Spinal cord (tissue), 10 donors: Measurements from ENCODE around the gene SPATA6L. TPM values are rescaled to one million over a fixed set of nuclear protein-coding genes. Genes with fewer than 3 reads are reported as not detected.
A peak's percentile ranks its signal among the peaks of the same experiment; 100 is the strongest.

Experiments
- DNase-seq, 6 donors: peaks; one replicate each; pipeline versions ENCODE4 v3.0.0 to v3.0.0-alpha.2; 2013 to 2015; ENCODE audit warnings: low spot score in 6 of 6, low read depth in 4 of 6
- H3K27ac ChIP-seq: one replicate; pipeline ENCODE4 v1.5.1; 2013; ENCODE audit warnings: low read depth, low read length, control low read depth
- H3K27me3 ChIP-seq: one replicate; pipeline ENCODE4 v1.6.1; 2013; ENCODE audit warnings: low read length; ENCODE audit not compliant: control insufficient read depth, insufficient read depth
- H3K36me3 ChIP-seq: one replicate; pipeline ENCODE4 v1.6.1; 2013; ENCODE audit warnings: low read length; ENCODE audit not compliant: control insufficient read depth, insufficient read depth
- H3K4me1 ChIP-seq: one replicate; pipeline ENCODE4 v1.6.1; 2013; ENCODE audit warnings: low read length; ENCODE audit not compliant: control insufficient read depth, insufficient read depth
- H3K4me3 ChIP-seq: one replicate; pipeline ENCODE4 v1.5.1; 2013; ENCODE audit warnings: low read depth, low read length, control low read depth
- H3K9me3 ChIP-seq: one replicate; pipeline ENCODE4 v1.6.1; 2013; ENCODE audit warnings: low read length; ENCODE audit not compliant: control insufficient read depth, insufficient read depth
- WGBS: methylation state at CpG from one replicate; pipeline ENCODE4 v1.1.5; 2013; ENCODE audit warnings: missing lambda C conversion rate; ENCODE audit not compliant: insufficient coverage; 5-methylcytosine and 5-hydroxymethylcytosine counted together
- polyA plus RNA-seq, 2 donors: library from polyadenylated mRNA; unstranded; fragments of 120-200 nt; gene quantifications; one replicate each; pipeline ENCODE4 v1.2.1, GENCODE V29; 2013; ENCODE audit not compliant: insufficient read length in 2 of 2
- total RNA-seq, 2 donors: library from RNA; depleted of rRNA in 1 of 2; stranded (reverse); fragments of 120-200 nt in 1 of 2; fragments of >200 nt in 1 of 2; gene quantifications; one replicate each; pipeline versions ENCODE4 v1.2.3 to v1.2.4, GENCODE V29; 2013 to 2014
- donor health status: healthy.

The SPATA6L gene
- total and polyA plus RNA-seq, 4 donors = 3.2 to 7.9 (median 5.9) TPM

- Histone ChIP-seq H3K27ac (no peak overlapping the region), H3K27me3 (no peaks in the 10 kb centered on the region), H3K9me3 (no peaks in the 10 kb centered on the region), H3K36me3 (peaks cover 10% of the 10 kb centered on the region), H3K4me1 (no peaks in the 10 kb centered on the region), H3K4me3 (no peak overlapping the region)
- 100% methylated on average over 2 of the region's 3 CpGs for WGBS
- no peak for DNase-seq
Measured at GRCh38 chr9:4700091-4700490, 33.8 kb upstream of the SPATA6L start.

GRCh38 chr9:4691795-4692194, 25.5 kb upstream of the SPATA6L start:
- WGBS = no CpG with 5 or more reads among the region's 3 CpGs
- no peak for DNase-seq
- no peaks in the 10 kb centered on the region for H3K9me3 ChIP-seq
- H3K36me3 ChIP-seq = peaks cover 10% of the 10 kb centered on the region
- no peak overlapping the region for H3K4me3 ChIP-seq
- H3K4me1 ChIP-seq = no peaks in the 10 kb centered on the region
- H3K27ac ChIP-seq = no peak overlapping the region
- H3K27me3 ChIP-seq = no peaks in the 10 kb centered on the region

GRCh38 chr9:4690144-4690543, 23.9 kb upstream of the SPATA6L start:
- Histone ChIP-seq H3K4me1 (no peaks in the 10 kb centered on the region), H3K36me3 (peaks cover 11% of the 10 kb centered on the region), H3K27ac (no peak overlapping the region), H3K27me3 (no peaks in the 10 kb centered on the region), H3K4me3 (no peak overlapping the region), H3K9me3 (no peaks in the 10 kb centered on the region)
- no peak for DNase-seq
- WGBS = 94% methylated on average over 2 of the region's 4 CpGs

- Histone ChIP-seq H3K27ac (no peak overlapping the region), H3K4me3 (no peak overlapping the region), H3K4me1 (no peaks in the 10 kb centered on the region), H3K9me3 (no peaks in the 10 kb centered on the region), H3K27me3 (no peaks in the 10 kb centered on the region), H3K36me3 (peaks cover 13% of the 10 kb centered on the region)
- peak in 1 of 6 donors; percentile 18 for DNase-seq
- no CpG with 5 or more reads among the region's 1 CpG for WGBS
Measured at GRCh38 chr9:4689687-4690104, 23.4 kb upstream of the SPATA6L start.

- Histone ChIP-seq H3K27ac (no peak overlapping the region), H3K27me3 (no peaks in the 10 kb centered on the region), H3K36me3 (peaks cover 11% of the 10 kb centered on the region), H3K4me1 (no peaks in the 10 kb centered on the region), H3K9me3 (no peaks in the 10 kb centered on the region), H3K4me3 (no peak overlapping the region)
- WGBS = 83% methylated on average over 1 of the region's 2 CpGs
- peak in 1 of 6 donors; percentile 64 for DNase-seq
Measured at GRCh38 chr9:4689021-4689420, 22.7 kb upstream of the SPATA6L start.

- Histone ChIP-seq H3K36me3 (peaks cover 7% of the 10 kb centered on the region), H3K27ac (no peak overlapping the region), H3K27me3 (no peaks in the 10 kb centered on the region), H3K4me1 (no peaks in the 10 kb centered on the region), H3K9me3 (no peaks in the 10 kb centered on the region), H3K4me3 (no peak overlapping the region)
- WGBS = no CpG with 5 or more reads among the region's 1 CpG
- DNase-seq = no peak
Measured at GRCh38 chr9:4686584-4686983, 20.3 kb upstream of the SPATA6L start.

- 96% methylated on average over 3 of the region's 4 CpGs for WGBS
- DNase-seq = no peak
- H3K27ac ChIP-seq = no peak overlapping the region
- no peaks in the 10 kb centered on the region for H3K9me3 ChIP-seq
- no peaks in the 10 kb centered on the region for H3K27me3 ChIP-seq
- no peak overlapping the region for H3K4me3 ChIP-seq
- H3K36me3 ChIP-seq = peaks cover 7% of the 10 kb centered on the region
- peaks cover 3% of the 10 kb centered on the region for H3K4me1 ChIP-seq
Measured at GRCh38 chr9:4686112-4686511, 19.8 kb upstream of the SPATA6L start.

- WGBS = 86% methylated on average over 4 of the region's 4 CpGs
- Histone ChIP-seq H3K27me3 (no peaks in the 10 kb centered on the region), H3K27ac (no peak overlapping the region), H3K4me1 (peaks cover 3% of the 10 kb centered on the region), H3K4me3 (no peak overlapping the region), H3K9me3 (no peaks in the 10 kb centered on the region), H3K36me3 (peaks cover 7% of the 10 kb centered on the region)
- DNase-seq = no peak
Measured at GRCh38 chr9:4684820-4685219, 18.5 kb upstream of the SPATA6L start.

GRCh38 chr9:4680750-4681149, 14.5 kb upstream of the SPATA6L start:
- Histone ChIP-seq H3K36me3 (peaks cover 3% of the 10 kb centered on the region), H3K27ac (peak overlapping the region; percentile 98), H3K27me3 (no peaks in the 10 kb centered on the region), H3K9me3 (no peaks in the 10 kb centered on the region), H3K4me3 (peak overlapping the region; percentile 93), H3K4me1 (peaks cover 3% of the 10 kb centered on the region)
- WGBS = no CpG with 5 or more reads among the region's 2 CpGs
- no peak for DNase-seq

- Histone ChIP-seq H3K27me3 (no peaks in the 10 kb centered on the region), H3K4me1 (peaks cover 3% of the 10 kb centered on the region), H3K36me3 (peaks cover 2% of the 10 kb centered on the region), H3K9me3 (no peaks in the 10 kb centered on the region), H3K4me3 (peak overlapping the region; percentile 93), H3K27ac (peak overlapping the region; percentile 98)
- 1% methylated on average over 10 of the region's 10 CpGs for whole genome bisulfite sequencing
- peak in 2 of 6 donors; percentile 50 to 61 for DNase-seq
Measured at GRCh38 chr9:4680173-4680525, 13.9 kb upstream of the SPATA6L start.
